Activated CD4-positive, alpha-beta memory T cell treated with anti-CD3 and anti-CD28 coated beads, Interleukin-2, amount 10 ng/mL, durations not matched to agents 7 days and 5 days (primary cell): Measurements from ENCODE around the gene PRDM16. TPM values are rescaled to one million over a fixed set of nuclear protein-coding genes. Genes with fewer than 3 reads are reported as not detected.

Source experiments
- CTCF ChIA-PET: fragments of 350-600 bp; sonication (Branson Sonifier 250); formaldehyde crosslinking; loops from one replicate; lab custom pipeline; 2021; ENCODE audit warnings: antibody characterized with exemption, inconsistent platforms; lab: Charles Lee
- POLR2A ChIA-PET: fragments of 350-600 bp; sonication (Branson Sonifier 250); formaldehyde crosslinking; loops from one replicate; lab custom pipeline; 2021; ENCODE audit warnings: antibody characterized with exemption; lab: Charles Lee
- DNase-seq: peaks from one replicate; pipeline ENCODE4 v3.0.0-alpha.2; 2020
- H3K27ac Mint-ChIP-seq: one replicate; pipeline ENCODE4 v1.8.0; 2021; ENCODE audit warnings: mild to moderate bottlenecking, mixed read lengths
- H3K27me3 Mint-ChIP-seq: one replicate; pipeline ENCODE4 v1.8.0; 2021; ENCODE audit warnings: mixed read lengths
- H3K36me3 Mint-ChIP-seq: one replicate; pipeline ENCODE4 v1.8.0; 2021; ENCODE audit warnings: low read depth, mixed read lengths
- H3K4me1 Mint-ChIP-seq: one replicate; pipeline ENCODE4 v1.8.0; 2021; ENCODE audit warnings: mixed read lengths
- H3K4me3 Mint-ChIP-seq: one replicate; pipeline ENCODE4 v1.8.0; 2021; ENCODE audit warnings: mild to moderate bottlenecking, mixed read lengths
- H3K9me3 Mint-ChIP-seq: one replicate; pipeline ENCODE4 v1.8.0; 2021; ENCODE audit warnings: mixed read lengths
- total RNA-seq, 2 experiments: library from RNA; stranded (reverse); gene quantifications; one replicate each; pipeline ENCODE4 v1.2.3, GENCODE V29; 2021

PRDM16 gene
- total RNA-seq, 2 experiments from 2014 or later, result 0.03 to 0.20 TPM

- Mint-ChIP-seq H3K9me3 (peaks cover 5% of the 10 kb centered on the region), H3K27me3 (no peaks in the 10 kb centered on the region), H3K36me3 (no peaks in the 10 kb centered on the region), H3K4me3 (no peak overlapping the region), H3K27ac (no peak overlapping the region), H3K4me1 (no peaks in the 10 kb centered on the region)
- no peak for DNase-seq
- CTCF ChIA-PET, result no interaction called here
- POLR2A ChIA-PET, result no interaction called here
Measured at GRCh38 chr1:3340548-3341235, 271.7 kb downstream of the PRDM16 start.

GRCh38 chr1:3341236-3341994 is 272.4 kb downstream of the PRDM16 start:
- no peak overlapping the region for H3K27ac Mint-ChIP-seq
- no peaks in the 10 kb centered on the region for H3K36me3 Mint-ChIP-seq
- H3K4me3 Mint-ChIP-seq, result no peak overlapping the region
- ChIA-PET POLR2A (no interaction called here), CTCF (no interaction called here)
- H3K27me3 Mint-ChIP-seq, result no peaks in the 10 kb centered on the region
- no peak for DNase-seq
- no peaks in the 10 kb centered on the region for H3K4me1 Mint-ChIP-seq
- H3K9me3 Mint-ChIP-seq, result peaks cover 5% of the 10 kb centered on the region

GRCh38 chr1:3342960-3343359 is 274.0 kb downstream of the PRDM16 start:
- no peak for DNase-seq
- ChIA-PET POLR2A (no interaction called here), CTCF (no interaction called here)
- Mint-ChIP-seq H3K36me3 (no peaks in the 10 kb centered on the region), H3K4me3 (no peak overlapping the region), H3K4me1 (no peaks in the 10 kb centered on the region), H3K9me3 (peaks cover 2% of the 10 kb centered on the region), H3K27me3 (no peaks in the 10 kb centered on the region), H3K27ac (no peak overlapping the region)

GRCh38 chr1:3344395-3344794 is 275.4 kb downstream of the PRDM16 start:
- no peak overlapping the region for H3K27ac Mint-ChIP-seq
- no peak for DNase-seq
- H3K36me3 Mint-ChIP-seq, result no peaks in the 10 kb centered on the region
- no peaks in the 10 kb centered on the region for H3K27me3 Mint-ChIP-seq
- H3K4me1 Mint-ChIP-seq, result no peaks in the 10 kb centered on the region
- POLR2A ChIA-PET, result no interaction called here
- H3K9me3 Mint-ChIP-seq, result peaks cover 2% of the 10 kb centered on the region
- CTCF ChIA-PET, result interaction anchor here (0.6 kb wide), 1 partner anchor 1277 kb away, joined by 3 read pairs; no protein-coding TSS in a partner anchor
- no peak overlapping the region for H3K4me3 Mint-ChIP-seq

GRCh38 chr1:3345792-3346191 is 276.8 kb downstream of the PRDM16 start:
- no peak overlapping the region for H3K4me3 Mint-ChIP-seq
- H3K4me1 Mint-ChIP-seq, result no peaks in the 10 kb centered on the region
- POLR2A ChIA-PET, result no interaction called here

GRCh38 chr1:3346478-3346877 is 277.5 kb downstream of the PRDM16 start:
- Mint-ChIP-seq H3K27me3 (no peaks in the 10 kb centered on the region), H3K27ac (no peak overlapping the region), H3K9me3 (peaks cover 2% of the 10 kb centered on the region), H3K4me1 (no peaks in the 10 kb centered on the region), H3K36me3 (no peaks in the 10 kb centered on the region), H3K4me3 (no peak overlapping the region)
- CTCF ChIA-PET, result no interaction called here
- POLR2A ChIA-PET, result no interaction called here
- no peak for DNase-seq

More at GRCh38 chr1:3345792-3346191, 276.8 kb downstream of the PRDM16 start:
- no peak for DNase-seq
- CTCF ChIA-PET, result no interaction called here
- no peak overlapping the region for H3K27ac Mint-ChIP-seq
- H3K9me3 Mint-ChIP-seq, result peaks cover 2% of the 10 kb centered on the region
- no peaks in the 10 kb centered on the region for H3K36me3 Mint-ChIP-seq
- H3K27me3 Mint-ChIP-seq, result no peaks in the 10 kb centered on the region

GRCh38 chr1:3347257-3348020 is 278.4 kb downstream of the PRDM16 start:
- Mint-ChIP-seq H3K4me3 (no peak overlapping the region), H3K27me3 (no peaks in the 10 kb centered on the region), H3K27ac (no peak overlapping the region), H3K36me3 (no peaks in the 10 kb centered on the region), H3K4me1 (no peaks in the 10 kb centered on the region), H3K9me3 (peaks cover 2% of the 10 kb centered on the region)
- CTCF ChIA-PET, result no interaction called here
- DNase-seq, result no peak
- POLR2A ChIA-PET, result no interaction called here

GRCh38 chr1:3348196-3348865 is 279.3 kb downstream of the PRDM16 start:
- Mint-ChIP-seq H3K4me1 (no peaks in the 10 kb centered on the region), H3K9me3 (peaks cover 2% of the 10 kb centered on the region), H3K27ac (no peak overlapping the region), H3K4me3 (no peak overlapping the region), H3K36me3 (no peaks in the 10 kb centered on the region), H3K27me3 (no peaks in the 10 kb centered on the region)
- ChIA-PET CTCF (no interaction called here), POLR2A (no interaction called here)
- no peak for DNase-seq

GRCh38 chr1:3349161-3349967 is 280.4 kb downstream of the PRDM16 start:
- H3K36me3 Mint-ChIP-seq, result no peaks in the 10 kb centered on the region
- DNase-seq, result no peak
- CTCF ChIA-PET, result no interaction called here
- no peaks in the 10 kb centered on the region for H3K9me3 Mint-ChIP-seq
- POLR2A ChIA-PET, result no interaction called here
- no peak overlapping the region for H3K27ac Mint-ChIP-seq
- no peaks in the 10 kb centered on the region for H3K4me1 Mint-ChIP-seq
- H3K4me3 Mint-ChIP-seq, result no peak overlapping the region
- no peaks in the 10 kb centered on the region for H3K27me3 Mint-ChIP-seq

- ChIA-PET CTCF (no interaction called here), POLR2A (no interaction called here)
- no peaks in the 10 kb centered on the region for H3K9me3 Mint-ChIP-seq
- DNase-seq, result no peak
- H3K36me3 Mint-ChIP-seq, result no peaks in the 10 kb centered on the region
- no peak overlapping the region for H3K4me3 Mint-ChIP-seq
- no peak overlapping the region for H3K27ac Mint-ChIP-seq
- no peaks in the 10 kb centered on the region for H3K27me3 Mint-ChIP-seq
- H3K4me1 Mint-ChIP-seq, result no peaks in the 10 kb centered on the region
Measured at GRCh38 chr1:3349968-3350299, 280.9 kb downstream of the PRDM16 start.

GRCh38 chr1:3350506-3351261 is 281.7 kb downstream of the PRDM16 start:
- Mint-ChIP-seq H3K27ac (no peak overlapping the region), H3K9me3 (no peaks in the 10 kb centered on the region), H3K27me3 (no peaks in the 10 kb centered on the region), H3K4me3 (no peak overlapping the region), H3K4me1 (no peaks in the 10 kb centered on the region), H3K36me3 (no peaks in the 10 kb centered on the region)
- ChIA-PET POLR2A (no interaction called here), CTCF (no interaction called here)
- DNase-seq, result no peak
